Measurements from ENCODE around the gene GNB4.

The GNB4 gene

DNA sequence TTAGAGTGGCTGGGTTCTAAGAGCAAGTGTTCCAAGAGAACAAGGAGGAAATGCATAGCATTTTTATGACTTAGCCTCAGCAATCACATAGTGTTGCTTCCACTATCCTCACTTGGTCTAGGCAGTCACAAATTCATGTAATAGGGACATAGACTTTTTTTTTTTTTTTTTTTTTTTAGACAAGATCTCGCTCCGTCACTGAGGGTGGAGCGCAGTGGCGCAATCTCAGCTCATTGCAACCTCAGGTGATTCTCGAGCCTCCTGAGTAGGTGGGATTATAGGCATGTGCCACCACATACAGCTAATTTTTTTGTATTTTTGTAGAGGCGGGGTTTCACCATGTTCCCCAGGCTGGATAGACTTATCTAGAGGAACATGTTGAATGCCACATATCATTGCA, 4.7 kb upstream of the GNB4 start:
- Histone ChIP-seq H3K4me1 (no peaks in the 10 kb centered on the region; the same call in 1 of the 2 replicates), H3K9me3 (no peaks in the 10 kb centered on the region), H3K27me3 (no peaks in the 10 kb centered on the region; the same call in none of the 2 replicates), H3K4me3 (ENCODE audit: low read depth, low read length) (no peak overlapping the region), H3K36me3 (no peaks in the 10 kb centered on the region)
- TF ChIP-seq, protein P1, sequence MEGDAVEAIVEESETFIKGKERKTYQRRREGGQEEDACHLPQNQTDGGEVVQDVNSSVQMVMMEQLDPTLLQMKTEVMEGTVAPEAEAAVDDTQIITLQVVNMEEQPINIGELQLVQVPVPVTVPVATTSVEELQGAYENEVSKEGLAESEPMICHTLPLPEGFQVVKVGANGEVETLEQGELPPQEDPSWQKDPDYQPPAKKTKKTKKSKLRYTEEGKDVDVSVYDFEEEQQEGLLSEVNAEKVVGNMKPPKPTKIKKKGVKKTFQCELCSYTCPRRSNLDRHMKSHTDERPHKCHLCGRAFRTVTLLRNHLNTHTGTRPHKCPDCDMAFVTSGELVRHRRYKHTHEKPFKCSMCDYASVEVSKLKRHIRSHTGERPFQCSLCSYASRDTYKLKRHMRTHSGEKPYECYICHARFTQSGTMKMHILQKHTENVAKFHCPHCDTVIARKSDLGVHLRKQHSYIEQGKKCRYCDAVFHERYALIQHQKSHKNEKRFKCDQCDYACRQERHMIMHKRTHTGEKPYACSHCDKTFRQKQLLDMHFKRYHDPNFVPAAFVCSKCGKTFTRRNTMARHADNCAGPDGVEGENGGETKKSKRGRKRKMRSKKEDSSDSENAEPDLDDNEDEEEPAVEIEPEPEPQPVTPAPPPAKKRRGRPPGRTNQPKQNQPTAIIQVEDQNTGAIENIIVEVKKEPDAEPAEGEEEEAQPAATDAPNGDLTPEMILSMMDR (IDR thresholded peaks at IDR 0.05; ENCODE audit: low read depth, low read length): no peak
- DNase-seq: no peak

DNA sequence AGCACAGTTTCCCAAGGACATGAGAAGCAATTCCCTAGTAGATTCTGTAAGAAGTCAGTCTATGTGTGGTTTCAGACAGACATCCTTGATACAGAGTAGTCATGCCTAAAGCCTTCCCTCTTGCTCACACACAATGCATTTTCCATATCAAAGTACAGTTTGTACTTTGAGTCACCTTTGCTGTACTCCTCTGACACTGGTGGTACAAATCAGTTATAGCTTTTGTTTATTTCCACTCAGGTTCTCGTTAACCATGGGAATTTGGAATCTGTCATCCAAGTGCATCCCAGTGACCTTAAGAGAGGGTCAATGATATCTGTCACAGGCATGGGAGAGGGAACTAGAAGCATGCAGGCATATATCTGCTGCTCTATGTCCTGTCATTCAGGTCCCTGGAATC, 3.6 kb upstream of the GNB4 start:
- H3K4me1 ChIP-seq: no peaks in the 10 kb centered on the region; the same call in none of the 2 replicates
- H3K9me3 ChIP-seq: no peaks in the 10 kb centered on the region
- H3K4me3 ChIP-seq (ENCODE audit: low read depth, low read length): no peak overlapping the region
- DNase-seq: no peak
- H3K36me3 ChIP-seq: no peaks in the 10 kb centered on the region
- H3K27me3 ChIP-seq: no peaks in the 10 kb centered on the region; the same call in none of the 2 replicates
- TF ChIP-seq, protein P1 (IDR thresholded peaks at IDR 0.05; ENCODE audit: low read depth, low read length): no peak

DNA sequence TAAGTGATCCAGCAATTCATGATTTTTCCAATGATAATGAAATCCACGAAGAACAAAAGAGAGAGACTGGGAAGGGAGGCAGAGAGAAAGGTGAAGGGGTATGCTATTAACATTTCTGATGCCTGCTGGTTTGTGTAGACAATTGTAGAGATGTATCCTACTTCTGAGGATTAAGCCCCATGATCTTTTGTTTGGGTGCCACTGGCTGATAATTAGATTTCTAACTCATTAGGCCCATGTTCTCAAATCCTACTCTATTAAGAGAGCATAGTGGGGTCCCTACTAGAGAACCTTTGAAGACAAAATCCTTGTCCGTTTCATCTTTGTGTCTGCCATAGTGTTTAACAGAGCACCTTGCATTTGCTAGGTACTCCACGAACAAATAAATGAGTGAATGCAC, 2.7 kb upstream of the GNB4 start:
- no peaks in the 10 kb centered on the region for H3K9me3 ChIP-seq
- no peaks in the 10 kb centered on the region; the same call in 1 of the 2 replicates for H3K36me3 ChIP-seq
- no peak overlapping the region for H3K4me3 ChIP-seq (ENCODE audit: low read depth, low read length)
- peaks cover 5% of the 10 kb centered on the region for H3K4me1 ChIP-seq
- DNase-seq: no peak
- H3K27me3 ChIP-seq: no peaks in the 10 kb centered on the region; the same call in 1 of the 2 replicates
- TF ChIP-seq, protein P1 (IDR thresholded peaks at IDR 0.05; ENCODE audit: low read depth, low read length): no peak

DNA sequence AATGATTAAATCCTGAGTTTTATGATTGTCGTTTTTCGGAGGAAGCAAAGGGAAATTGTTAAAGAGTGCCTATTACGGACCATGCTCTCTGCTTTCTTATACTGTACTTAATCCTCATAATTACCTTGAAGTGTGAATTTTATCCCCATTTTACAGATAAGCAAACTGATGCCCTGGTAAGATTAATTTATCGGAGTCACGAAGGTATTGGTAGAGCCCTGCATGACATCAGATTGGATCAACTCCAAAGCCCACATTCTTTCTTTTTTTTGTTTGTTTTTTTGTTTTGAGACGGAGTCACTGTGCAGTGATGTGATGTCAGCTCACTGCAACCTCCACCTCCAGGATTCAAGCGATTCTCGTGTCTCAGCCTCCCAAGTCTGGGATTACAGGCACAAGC, 1.6 kb upstream of the GNB4 start:
- H3K4me3 ChIP-seq (ENCODE audit: low read depth, low read length): no peak overlapping the region
- H3K9me3 ChIP-seq: no peaks in the 10 kb centered on the region
- H3K27me3 ChIP-seq: no peaks in the 10 kb centered on the region; the same call in 1 of the 2 replicates
- H3K4me1 ChIP-seq: peaks cover 5% of the 10 kb centered on the region
- TF ChIP-seq, protein P1 (IDR thresholded peaks at IDR 0.05; ENCODE audit: low read depth, low read length): no peak
- H3K36me3 ChIP-seq: no peaks in the 10 kb centered on the region; the same call in 1 of the 2 replicates
- DNase-seq: no peak

DNA sequence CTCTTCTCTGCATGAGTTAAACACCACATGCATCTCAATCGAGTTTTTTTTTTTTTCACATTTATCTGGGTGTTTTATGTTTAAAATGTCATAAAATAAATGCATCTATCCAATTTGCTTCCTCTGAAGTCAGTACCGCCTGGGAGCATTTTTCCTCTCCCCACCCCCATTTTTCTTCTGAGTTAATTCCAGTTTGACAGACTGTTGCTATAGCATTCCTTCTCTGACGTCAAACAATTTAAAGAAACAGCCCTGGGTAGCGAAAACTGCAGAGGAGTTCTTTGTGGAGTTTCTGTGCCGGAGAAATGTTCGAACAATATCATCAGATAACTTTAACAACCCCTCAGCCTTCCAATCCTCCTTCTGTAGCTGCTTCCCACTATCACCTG, 900 bp upstream of the GNB4 start:
- TF ChIP-seq, protein P1 (IDR thresholded peaks at IDR 0.05; ENCODE audit: low read depth, low read length): no peak
- Histone ChIP-seq H3K4me1 (peaks cover 5% of the 10 kb centered on the region), H3K36me3 (no peaks in the 10 kb centered on the region; the same call in 1 of the 2 replicates), H3K9me3 (no peaks in the 10 kb centered on the region), H3K4me3 (ENCODE audit: low read depth, low read length) (peak overlapping the region; percentile 64; the same call in 1 of the 2 replicates), H3K27me3 (no peaks in the 10 kb centered on the region; the same call in 1 of the 2 replicates)
- DNase-seq: no peak

DNA sequence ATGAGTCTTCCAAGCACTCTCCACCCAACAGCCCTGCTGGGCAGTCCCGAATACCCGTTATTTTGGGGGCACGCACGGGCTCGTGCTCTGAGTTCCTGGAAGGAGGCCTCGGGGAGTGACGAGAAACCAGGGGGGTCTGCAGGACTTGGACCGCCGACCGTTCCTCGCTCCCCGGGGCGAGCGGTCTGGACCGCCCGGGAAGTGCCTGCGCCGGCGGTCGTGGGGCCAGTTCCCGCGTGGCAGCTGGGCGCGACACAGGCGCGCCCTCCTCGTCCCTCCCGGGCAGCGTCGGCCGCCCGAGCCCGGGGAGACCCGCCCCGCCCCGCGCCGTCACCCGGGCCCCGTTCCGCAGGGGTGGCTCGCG, 387 bp downstream of the GNB4 start:
- Histone ChIP-seq H3K4me3 (ENCODE audit: low read depth, low read length) (peak overlapping the region; percentile 93), H3K9me3 (no peaks in the 10 kb centered on the region), H3K27me3 (no peaks in the 10 kb centered on the region), H3K4me1 (peaks cover 5% of the 10 kb centered on the region), H3K36me3 (no peaks in the 10 kb centered on the region; the same call in 1 of the 2 replicates)
- TF ChIP-seq, protein P1 (IDR thresholded peaks at IDR 0.05; ENCODE audit: low read depth, low read length): no peak
- peak; percentile 24 for DNase-seq
